Type B pancreatic cell (in vitro differentiated cells): ENCODE results near the gene PLPPR1. TPM values are rescaled to one million over a fixed set of nuclear protein-coding genes. Genes with fewer than 3 reads are reported as not detected.
"Not testable (repeated sequence)": the region's sequence is repeated elsewhere in the genome, so short reads cannot be mapped to it uniquely, and the experiment has no call there.

Source experiments
- DNase-seq: peaks from one replicate; pipeline ENCODE4 v3.0.0; 2021; ENCODE audit warnings: mixed read lengths; ENCODE audit not compliant: unreplicated experiment; ENCODE audit errors: extremely low spot score
- H3K27ac Mint-ChIP-seq: 2 replicates; pipeline ENCODE4 v1.8.0; 2021; ENCODE audit warnings: mild to moderate bottlenecking, mixed read lengths
- H3K27me3 Mint-ChIP-seq: 2 replicates; pipeline ENCODE4 v1.8.0; 2021; ENCODE audit warnings: mixed read lengths
- H3K36me3 Mint-ChIP-seq: 2 replicates; pipeline ENCODE4 v1.8.0; 2021; ENCODE audit warnings: mixed read lengths
- H3K4me1 Mint-ChIP-seq: one replicate; pipeline ENCODE4 v1.8.0; 2021; ENCODE audit warnings: mixed read lengths; ENCODE audit not compliant: unreplicated experiment
- H3K4me3 Mint-ChIP-seq: 2 replicates; pipeline ENCODE4 v1.8.0; 2021; ENCODE audit warnings: mild to moderate bottlenecking, mixed read lengths
- H3K9me3 Mint-ChIP-seq: 2 replicates; pipeline ENCODE4 v1.8.0; 2021; ENCODE audit warnings: mixed read lengths
- CTCF ChIP-seq: fragments of 200-600 bp; sonication (generic); conservative IDR thresholded peaks from 2 replicates; pipeline ENCODE4 v1.5.0; 2021; ENCODE audit warnings: antibody characterized with exemption, mild to moderate bottlenecking
- total RNA-seq: library from RNA; stranded (reverse); gene quantifications from 2 replicates; pipeline ENCODE4 v1.2.1, GENCODE V29; 2021; ENCODE audit warnings: low replicate concordance

PLPPR1 gene
- total RNA-seq, 1 donor from 2014 or later: 3.2 TPM

DNA sequence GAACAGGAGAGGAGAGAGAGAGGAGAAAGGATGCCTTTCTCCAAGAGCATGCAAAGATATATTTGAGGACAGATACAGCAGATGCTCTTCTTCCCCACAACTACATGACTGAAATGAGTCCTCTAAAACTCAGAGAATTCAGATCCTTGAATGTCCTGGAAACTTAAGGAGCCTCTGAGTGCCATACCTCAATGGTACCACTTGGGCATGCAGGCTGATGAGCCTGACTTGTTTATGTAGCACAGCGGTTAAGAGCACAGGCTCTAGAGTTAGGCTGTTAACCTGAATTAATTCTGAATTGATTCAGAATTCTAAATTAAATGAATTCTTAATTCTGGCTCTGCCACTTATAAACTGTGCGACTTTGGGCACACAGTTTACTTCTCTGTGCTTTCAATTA, 5.7 kb downstream of the PLPPR1 start:
- Mint-ChIP-seq H3K4me1 (no peaks in the 10 kb centered on the region), H3K27me3 (peaks cover 78% of the 10 kb centered on the region), H3K4me3 (no peak overlapping the region), H3K9me3 (no peaks in the 10 kb centered on the region), H3K36me3 (no peaks in the 10 kb centered on the region), H3K27ac (no peak overlapping the region)
- DNase-seq: no peak
- no peak for TF ChIP-seq CTCF

GRCh38 chr9:101035098-101035497, 6.6 kb downstream of the PLPPR1 start:
- H3K9me3 Mint-ChIP-seq: no peaks in the 10 kb centered on the region
- TF ChIP-seq CTCF: no peak
- H3K36me3 Mint-ChIP-seq: no peaks in the 10 kb centered on the region
- no peak overlapping the region for H3K27ac Mint-ChIP-seq
- H3K27me3 Mint-ChIP-seq: peaks cover 73% of the 10 kb centered on the region
- no peak for DNase-seq
- H3K4me3 Mint-ChIP-seq: no peak overlapping the region
- no peaks in the 10 kb centered on the region for H3K4me1 Mint-ChIP-seq

GRCh38 chr9:101037430-101037829, 8.9 kb downstream of the PLPPR1 start:
- H3K9me3 Mint-ChIP-seq: no peaks in the 10 kb centered on the region
- no peaks in the 10 kb centered on the region for H3K4me1 Mint-ChIP-seq
- peaks cover 58% of the 10 kb centered on the region for H3K27me3 Mint-ChIP-seq
- H3K27ac Mint-ChIP-seq: no peak overlapping the region
- no peak for TF ChIP-seq CTCF
- H3K4me3 Mint-ChIP-seq: peak overlapping the region; percentile 10
- no peak for DNase-seq
- no peaks in the 10 kb centered on the region for H3K36me3 Mint-ChIP-seq

- Mint-ChIP-seq H3K27ac (no peak overlapping the region), H3K27me3 (peaks cover 51% of the 10 kb centered on the region), H3K4me1 (no peaks in the 10 kb centered on the region), H3K9me3 (no peaks in the 10 kb centered on the region), H3K4me3 (no peak overlapping the region), H3K36me3 (no peaks in the 10 kb centered on the region)
- no peak for TF ChIP-seq CTCF
- no peak for DNase-seq
Observed at GRCh38 chr9:101038488-101038887, 10.0 kb downstream of the PLPPR1 start.

DNA sequence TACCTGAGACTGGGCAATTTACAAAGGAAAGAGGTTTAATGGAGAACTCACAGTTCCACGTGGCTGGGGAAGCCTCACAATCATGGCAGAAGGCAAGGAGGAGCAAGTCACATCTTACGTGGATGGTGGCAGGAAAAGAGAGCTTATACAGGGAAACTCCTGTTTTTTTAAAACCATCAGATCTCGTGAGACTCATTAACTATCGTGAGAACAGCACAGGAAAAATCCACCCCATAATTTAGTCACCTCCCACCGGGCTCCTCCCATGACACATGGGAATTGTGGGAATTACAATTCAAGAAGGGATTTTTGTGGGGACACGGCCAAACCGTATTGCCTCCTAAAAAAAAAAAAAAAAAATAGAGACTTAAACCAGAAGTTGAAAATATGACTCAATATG, 11.1 kb downstream of the PLPPR1 start:
- not testable (repeated sequence) for H3K9me3 Mint-ChIP-seq, DNase-seq, H3K4me3 Mint-ChIP-seq, H3K4me1 Mint-ChIP-seq, H3K36me3 Mint-ChIP-seq, H3K27ac Mint-ChIP-seq
- peaks cover 42% of the 10 kb centered on the region for H3K27me3 Mint-ChIP-seq

DNA sequence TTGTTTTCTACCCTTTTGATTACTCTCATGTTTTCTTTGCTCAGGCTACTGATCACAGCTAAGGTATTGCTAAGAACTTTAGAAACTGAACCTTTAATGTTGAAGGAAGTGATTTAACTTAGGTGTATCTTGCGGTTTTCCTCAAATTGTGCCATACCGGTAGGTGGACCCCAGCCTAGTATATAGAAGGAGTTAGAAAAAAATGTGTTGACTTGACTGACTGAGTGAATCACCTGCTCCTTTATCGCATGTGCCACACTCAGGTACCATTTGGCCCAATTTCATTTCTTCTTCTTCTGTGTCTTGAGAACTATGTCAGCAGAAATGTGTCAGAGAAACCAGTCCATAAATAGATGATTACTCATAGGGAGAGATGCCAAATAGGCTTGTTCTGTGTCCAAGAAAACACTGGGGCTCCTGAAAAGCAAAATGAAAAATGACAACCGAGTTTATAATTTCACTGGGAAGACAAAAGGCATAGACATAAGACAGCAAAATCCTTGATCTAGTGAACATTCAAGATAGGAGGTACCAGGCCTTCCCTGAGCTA, 19.4 kb downstream of the PLPPR1 start:
- Mint-ChIP-seq H3K27ac (no peak overlapping the region), H3K4me3 (no peak overlapping the region), H3K27me3 (peaks cover 10% of the 10 kb centered on the region), H3K36me3 (no peaks in the 10 kb centered on the region), H3K4me1 (no peaks in the 10 kb centered on the region), H3K9me3 (peaks cover 9% of the 10 kb centered on the region)
- TF ChIP-seq CTCF: no peak
- no peak for DNase-seq
